ENCODE measurements around the gene VWF. TPM values are rescaled to one million over a fixed set of nuclear protein-coding genes. Genes with fewer than 3 reads are reported as not detected.

The VWF gene
- polyA plus RNA-seq, 3 donors from 2014 or later: 0.10 to 0.16 TPM; not detected in 1

- H3K27me3 Mint-ChIP-seq (ENCODE audit: low read depth in 3 of 3): peaks cover 13 to 21% (median 18%) of the 10 kb centered on the region in 3 donors
- peak; percentile 61 to 71 (median 68) for DNase-seq
- H3K27ac Mint-ChIP-seq: peak overlapping the region; percentile 67 to 91 (median 88)
- H3K4me3 Mint-ChIP-seq: peak overlapping the region; percentile 88 to 97 (median 92)
- no peaks in the 10 kb centered on the region for H3K9me3 Mint-ChIP-seq
- H3K36me3 Mint-ChIP-seq: no peaks in the 10 kb centered on the region
- peaks cover 27 to 34% of the 10 kb centered on the region in 2 donors for H3K4me1 Mint-ChIP-seq
Observed at GRCh38 chr12:6074427-6074826, 50.0 kb downstream of the VWF start.

- no peak for DNase-seq
Observed at GRCh38 chr12:6073426-6073825, 51.0 kb downstream of the VWF start.

GRCh38 chr12:6072302-6072752, 52.1 kb downstream of the VWF start:
- H3K4me3 Mint-ChIP-seq: no peak overlapping the region
- no peak for DNase-seq
- peaks cover 13 to 24% (median 18%) of the 10 kb centered on the region in 3 donors for H3K27me3 Mint-ChIP-seq (ENCODE audit: low read depth in 3 of 3)
- H3K36me3 Mint-ChIP-seq: no peaks in the 10 kb centered on the region
- no peak overlapping the region for H3K27ac Mint-ChIP-seq
- peaks cover 28 to 40% of the 10 kb centered on the region in 2 donors for H3K4me1 Mint-ChIP-seq
- H3K9me3 Mint-ChIP-seq: no peaks in the 10 kb centered on the region

More at GRCh38 chr12:6073426-6073825, 51.0 kb downstream of the VWF start:
- H3K4me3 Mint-ChIP-seq: no peak overlapping the region
- no peak overlapping the region for H3K27ac Mint-ChIP-seq
- H3K27me3 Mint-ChIP-seq (ENCODE audit: low read depth in 3 of 3): peaks cover 13 to 23% (median 22%) of the 10 kb centered on the region in 3 donors
- H3K9me3 Mint-ChIP-seq: no peaks in the 10 kb centered on the region
- H3K4me1 Mint-ChIP-seq: peaks cover 27 to 37% of the 10 kb centered on the region in 2 donors
- no peaks in the 10 kb centered on the region for H3K36me3 Mint-ChIP-seq

GRCh38 chr12:6071589-6071988, 52.9 kb downstream of the VWF start:
- Mint-ChIP-seq H3K9me3 (no peaks in the 10 kb centered on the region), H3K4me3 (no peak overlapping the region), H3K27ac (peak overlapping the region in 1 of 6 donors; percentile 26), H3K27me3 (ENCODE audit: low read depth in 3 of 3) (peaks cover 13 to 24% (median 19%) of the 10 kb centered on the region in 3 donors), H3K4me1 (peaks cover 28 to 44% of the 10 kb centered on the region in 2 donors), H3K36me3 (no peaks in the 10 kb centered on the region)
- DNase-seq: no peak

- no peak for DNase-seq
- Mint-ChIP-seq H3K27ac (peak overlapping the region in 1 of 6 donors; percentile 41), H3K4me3 (no peak overlapping the region), H3K27me3 (ENCODE audit: low read depth in 3 of 3) (peaks cover 7 to 24% (median 13%) of the 10 kb centered on the region in 3 donors), H3K36me3 (no peaks in the 10 kb centered on the region), H3K4me1 (peaks cover 21 to 36% of the 10 kb centered on the region in 2 donors), H3K9me3 (no peaks in the 10 kb centered on the region)
Observed at GRCh38 chr12:6070472-6071257, 53.8 kb downstream of the VWF start.

- Mint-ChIP-seq H3K27ac (peak overlapping the region in 1 of 6 donors; percentile 12), H3K4me3 (no peak overlapping the region), H3K27me3 (ENCODE audit: low read depth in 3 of 3) (peaks cover 7 to 23% (median 8%) of the 10 kb centered on the region in 3 donors), H3K9me3 (no peaks in the 10 kb centered on the region), H3K36me3 (no peaks in the 10 kb centered on the region), H3K4me1 (peaks cover 10 to 25% of the 10 kb centered on the region in 2 donors)
- DNase-seq: no peak
Observed at GRCh38 chr12:6069437-6070093, 54.9 kb downstream of the VWF start.

GRCh38 chr12:6068227-6068626, 56.2 kb downstream of the VWF start:
- Mint-ChIP-seq H3K9me3 (no peaks in the 10 kb centered on the region), H3K4me3 (no peak overlapping the region), H3K4me1 (peaks cover 2 to 17% of the 10 kb centered on the region in 2 donors), H3K27ac (no peak overlapping the region), H3K27me3 (ENCODE audit: low read depth in 3 of 3) (peaks cover 7 to 14% (median 9%) of the 10 kb centered on the region in 3 donors), H3K36me3 (no peaks in the 10 kb centered on the region)
- DNase-seq: no peak

GRCh38 chr12:6067152-6067916, 57.1 kb downstream of the VWF start:
- H3K27me3 Mint-ChIP-seq (ENCODE audit: low read depth in 3 of 3): peaks cover 8 to 11% (median 9%) of the 10 kb centered on the region in 3 donors
- no peak for DNase-seq
- no peak overlapping the region for H3K4me3 Mint-ChIP-seq
- H3K9me3 Mint-ChIP-seq: no peaks in the 10 kb centered on the region
- H3K4me1 Mint-ChIP-seq: peaks cover 2 to 17% of the 10 kb centered on the region in 2 donors
- H3K36me3 Mint-ChIP-seq: no peaks in the 10 kb centered on the region
- H3K27ac Mint-ChIP-seq: no peak overlapping the region

GRCh38 chr12:6066651-6067050, 57.8 kb downstream of the VWF start:
- Mint-ChIP-seq H3K4me3 (no peak overlapping the region), H3K27ac (no peak overlapping the region), H3K9me3 (no peaks in the 10 kb centered on the region), H3K36me3 (no peaks in the 10 kb centered on the region), H3K27me3 (ENCODE audit: low read depth in 3 of 3) (peaks cover 9 to 11% (median 9%) of the 10 kb centered on the region in 3 donors), H3K4me1 (peaks cover 2 to 17% of the 10 kb centered on the region in 2 donors)
- DNase-seq: no peak

- Mint-ChIP-seq H3K4me1 (peaks cover 2 to 17% of the 10 kb centered on the region in 2 donors), H3K27me3 (ENCODE audit: low read depth in 3 of 3) (peaks cover 5 to 9% (median 6%) of the 10 kb centered on the region in 3 donors), H3K27ac (no peak overlapping the region), H3K36me3 (no peaks in the 10 kb centered on the region), H3K4me3 (no peak overlapping the region), H3K9me3 (no peaks in the 10 kb centered on the region)
- no peak for DNase-seq
Observed at GRCh38 chr12:6065863-6066199, 58.6 kb downstream of the VWF start.

GRCh38 chr12:6065131-6065862, 59.2 kb downstream of the VWF start:
- Mint-ChIP-seq H3K36me3 (no peaks in the 10 kb centered on the region), H3K4me1 (peaks cover 2 to 17% of the 10 kb centered on the region in 2 donors), H3K27ac (no peak overlapping the region), H3K9me3 (no peaks in the 10 kb centered on the region), H3K4me3 (no peak overlapping the region), H3K27me3 (ENCODE audit: low read depth in 3 of 3) (peaks cover 5 to 9% (median 6%) of the 10 kb centered on the region in 3 donors)
- no peak for DNase-seq

- no peak overlapping the region for H3K4me3 Mint-ChIP-seq
- peaks cover under 1 to 5% (median 3%) of the 10 kb centered on the region in 3 donors for H3K27me3 Mint-ChIP-seq (ENCODE audit: low read depth in 3 of 3)
- no peak overlapping the region for H3K27ac Mint-ChIP-seq
- peaks cover under 1 to 7% of the 10 kb centered on the region in 2 donors for H3K4me1 Mint-ChIP-seq
- no peaks in the 10 kb centered on the region for H3K9me3 Mint-ChIP-seq
- peak; percentile 34 to 46 (median 42) for DNase-seq
- H3K36me3 Mint-ChIP-seq: no peaks in the 10 kb centered on the region
Observed at GRCh38 chr12:6062757-6063735, 61.4 kb downstream of the VWF start.

Measured in immature natural killer cell (primary cell).